ENCODE data around the gene PLD1. TPM values are rescaled to one million over a fixed set of nuclear protein-coding genes. Genes with fewer than 3 reads are reported as not detected.

The PLD1 gene
- total and polyA plus RNA-seq, 4 donors = 4.9 to 31.5 (median 18.6) TPM

GRCh38 chr3:171797873-171798272 lies 12.4 kb downstream of the PLD1 start:
- Histone ChIP-seq H3K27ac (ENCODE audit: low read depth in 1 of 2, low read length in 2 of 2) (no peak overlapping the region), H3K4me3 (ENCODE audit: low read depth in 1 of 3, low read length in 3 of 3) (no peak overlapping the region), H3K9me3 (ENCODE audit: control insufficient read depth in 4 of 4, low read length in 3 of 4) (no peaks in the 10 kb centered on the region), H3K9ac (ENCODE audit: low read depth in 1 of 2, low read length in 2 of 2) (no peak overlapping the region), H3K27me3 (ENCODE audit: control insufficient read depth in 4 of 4, insufficient read depth in 4 of 4, low read length in 3 of 4) (no peaks in the 10 kb centered on the region), H3K36me3 (ENCODE audit: control insufficient read depth in 4 of 4, insufficient read depth in 3 of 4, low read depth in 1 of 4, low read length in 3 of 4) (no peaks in the 10 kb centered on the region), H3K4me1 (ENCODE audit: control insufficient read depth in 4 of 4, insufficient read depth in 4 of 4, low read length in 3 of 4) (peaks cover 0 to 6% (median 3%) of the 10 kb centered on the region in 4 donors)
- WGBS = 85% methylated on average over 3 of the region's 3 CpGs
- no peak for DNase-seq (ENCODE audit: low spot score)
- TF ChIP-seq RXRA (IDR thresholded peaks at IDR 0.05) = no peak
- TF ChIP-seq, protein P1, sequence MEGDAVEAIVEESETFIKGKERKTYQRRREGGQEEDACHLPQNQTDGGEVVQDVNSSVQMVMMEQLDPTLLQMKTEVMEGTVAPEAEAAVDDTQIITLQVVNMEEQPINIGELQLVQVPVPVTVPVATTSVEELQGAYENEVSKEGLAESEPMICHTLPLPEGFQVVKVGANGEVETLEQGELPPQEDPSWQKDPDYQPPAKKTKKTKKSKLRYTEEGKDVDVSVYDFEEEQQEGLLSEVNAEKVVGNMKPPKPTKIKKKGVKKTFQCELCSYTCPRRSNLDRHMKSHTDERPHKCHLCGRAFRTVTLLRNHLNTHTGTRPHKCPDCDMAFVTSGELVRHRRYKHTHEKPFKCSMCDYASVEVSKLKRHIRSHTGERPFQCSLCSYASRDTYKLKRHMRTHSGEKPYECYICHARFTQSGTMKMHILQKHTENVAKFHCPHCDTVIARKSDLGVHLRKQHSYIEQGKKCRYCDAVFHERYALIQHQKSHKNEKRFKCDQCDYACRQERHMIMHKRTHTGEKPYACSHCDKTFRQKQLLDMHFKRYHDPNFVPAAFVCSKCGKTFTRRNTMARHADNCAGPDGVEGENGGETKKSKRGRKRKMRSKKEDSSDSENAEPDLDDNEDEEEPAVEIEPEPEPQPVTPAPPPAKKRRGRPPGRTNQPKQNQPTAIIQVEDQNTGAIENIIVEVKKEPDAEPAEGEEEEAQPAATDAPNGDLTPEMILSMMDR (IDR thresholded peaks at IDR 0.05; ENCODE audit: low read depth, low read length, missing input control) = no peak
- TF ChIP-seq NR2F2 (IDR thresholded peaks at IDR 0.05) = no peak
- TF ChIP-seq FOXA1 (IDR thresholded peaks at IDR 0.05) = no peak
- no peak for TF ChIP-seq HNF4A (conservative IDR thresholded peaks at IDR 0.05)
- TF ChIP-seq, protein P2, sequence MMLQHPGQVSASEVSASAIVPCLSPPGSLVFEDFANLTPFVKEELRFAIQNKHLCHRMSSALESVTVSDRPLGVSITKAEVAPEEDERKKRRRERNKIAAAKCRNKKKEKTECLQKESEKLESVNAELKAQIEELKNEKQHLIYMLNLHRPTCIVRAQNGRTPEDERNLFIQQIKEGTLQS (IDR thresholded peaks at IDR 0.05) = no peak
- TF ChIP-seq TAF1 (conservative IDR thresholded peaks at IDR 0.05) = no peak
- TF ChIP-seq EGR1 (IDR thresholded peaks at IDR 0.05; ENCODE audit: low read depth in 2 of 2) = no peak
- TF ChIP-seq, protein P3, sequence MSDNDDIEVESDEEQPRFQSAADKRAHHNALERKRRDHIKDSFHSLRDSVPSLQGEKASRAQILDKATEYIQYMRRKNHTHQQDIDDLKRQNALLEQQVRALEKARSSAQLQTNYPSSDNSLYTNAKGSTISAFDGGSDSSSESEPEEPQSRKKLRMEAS (IDR thresholded peaks at IDR 0.05) = no peak
- no peak for TF ChIP-seq HNF4G (IDR thresholded peaks at IDR 0.05)

GRCh38 chr3:171797265-171797679 lies 13.0 kb downstream of the PLD1 start:
- WGBS = 70% methylated on average over 1 of the region's 1 CpG
- no peak overlapping the region for H3K9ac ChIP-seq (ENCODE audit: low read depth in 1 of 2, low read length in 2 of 2)
- TF ChIP-seq TAF1 (conservative IDR thresholded peaks at IDR 0.05) (no peak), YY1 (IDR thresholded peaks at IDR 0.05) (no peak), FOXA1 (IDR thresholded peaks at IDR 0.05) (no peak), ZBTB33 (IDR thresholded peaks at IDR 0.05) (no peak)
- TF ChIP-seq, protein P3 (IDR thresholded peaks at IDR 0.05) = no peak

GRCh38 chr3:171796625-171797264 lies 13.5 kb downstream of the PLD1 start:
- Histone ChIP-seq H3K9me3 (ENCODE audit: control insufficient read depth in 4 of 4, low read length in 3 of 4) (no peaks in the 10 kb centered on the region), H3K36me3 (ENCODE audit: control insufficient read depth in 4 of 4, insufficient read depth in 3 of 4, low read depth in 1 of 4, low read length in 3 of 4) (no peaks in the 10 kb centered on the region), H3K27ac (ENCODE audit: low read depth in 1 of 2, low read length in 2 of 2) (no peak overlapping the region), H3K9ac (ENCODE audit: low read depth in 1 of 2, low read length in 2 of 2) (no peak overlapping the region), H3K27me3 (ENCODE audit: control insufficient read depth in 4 of 4, insufficient read depth in 4 of 4, low read length in 3 of 4) (no peaks in the 10 kb centered on the region), H3K4me1 (ENCODE audit: control insufficient read depth in 4 of 4, insufficient read depth in 4 of 4, low read length in 3 of 4) (peaks cover 0 to 3% (median 0%) of the 10 kb centered on the region in 4 donors), H3K4me3 (ENCODE audit: low read depth in 1 of 3, low read length in 3 of 3) (no peak overlapping the region)
- DNase-seq (ENCODE audit: low spot score) = no peak
- WGBS = 96% methylated on average over 4 of the region's 4 CpGs
- TF ChIP-seq EGR1 (IDR thresholded peaks at IDR 0.05; ENCODE audit: low read depth in 2 of 2) (no peak), ZBTB33 (IDR thresholded peaks at IDR 0.05) (no peak), GABPA (IDR thresholded peaks at IDR 0.05 in 1 of 2, conservative IDR thresholded peaks at IDR 0.05 in 1 of 2) (no peak), NR2F2 (IDR thresholded peaks at IDR 0.05) (no peak), HNF4A (conservative IDR thresholded peaks at IDR 0.05) (no peak), RAD21 (IDR thresholded peaks at IDR 0.05) (no peak), RXRA (IDR thresholded peaks at IDR 0.05) (no peak), FOXA1 (IDR thresholded peaks at IDR 0.05) (no peak), YY1 (IDR thresholded peaks at IDR 0.05) (no peak), HNF4G (IDR thresholded peaks at IDR 0.05) (no peak), TAF1 (conservative IDR thresholded peaks at IDR 0.05) (no peak), SP1 (IDR thresholded peaks at IDR 0.05) (no peak)
- TF ChIP-seq, protein P2 (IDR thresholded peaks at IDR 0.05) = no peak
- TF ChIP-seq, protein P1 (IDR thresholded peaks at IDR 0.05; ENCODE audit: low read depth, low read length, missing input control) = no peak

More at GRCh38 chr3:171797265-171797679, 13.0 kb downstream of the PLD1 start:
- Histone ChIP-seq H3K36me3 (ENCODE audit: control insufficient read depth in 4 of 4, insufficient read depth in 3 of 4, low read depth in 1 of 4, low read length in 3 of 4) (no peaks in the 10 kb centered on the region), H3K27ac (ENCODE audit: low read depth in 1 of 2, low read length in 2 of 2) (no peak overlapping the region), H3K4me3 (ENCODE audit: low read depth in 1 of 3, low read length in 3 of 3) (no peak overlapping the region), H3K27me3 (ENCODE audit: control insufficient read depth in 4 of 4, insufficient read depth in 4 of 4, low read length in 3 of 4) (no peaks in the 10 kb centered on the region), H3K9me3 (ENCODE audit: control insufficient read depth in 4 of 4, low read length in 3 of 4) (no peaks in the 10 kb centered on the region), H3K4me1 (ENCODE audit: control insufficient read depth in 4 of 4, insufficient read depth in 4 of 4, low read length in 3 of 4) (peaks cover 0 to 3% (median 1%) of the 10 kb centered on the region in 4 donors)
- DNase-seq (ENCODE audit: low spot score) = no peak
